DND-41 (cell line): Measurements from ENCODE around the gene DEPDC4.
"Not testable (repeated sequence)": the region's sequence is repeated elsewhere in the genome, so short reads cannot be mapped to it uniquely, and the experiment has no call there.

Source experiments
- ATAC-seq: fragments of 200-7000 bp; cut with Tn5 transposase; 3 replicates; pipeline ENCODE4 v1.9.1; 2021; ENCODE audit warnings: low read depth; ENCODE audit not compliant: insufficient read depth
- DNase-seq: peaks from one replicate; pipeline ENCODE4 v3.0.0-alpha.2; 2020
- H2AFZ ChIP-seq: 2 replicates; pipeline ENCODE4 v1.6.0; 2012; ENCODE audit warnings: low read depth, low read length
- H3K27ac ChIP-seq: 2 replicates; pipeline ENCODE4 v1.5.1; 2012; ENCODE audit warnings: low read length, inconsistent platforms
- H3K27me3 ChIP-seq: fragments of 200-600 bp; sonication (generic); 2 replicates; pipeline ENCODE4 v1.6.0; 2012; ENCODE audit warnings: low read length, mild to moderate bottlenecking, inconsistent platforms; ENCODE audit not compliant: insufficient read depth, poor library complexity
- H3K36me3 ChIP-seq: 2 replicates; pipeline ENCODE4 v1.5.1; 2012; ENCODE audit warnings: low read length, inconsistent platforms; ENCODE audit not compliant: insufficient read depth
- H3K4me1 ChIP-seq: 2 replicates; pipeline ENCODE4 v1.5.1; 2012; ENCODE audit warnings: mild to moderate bottlenecking, low read length; ENCODE audit not compliant: insufficient read depth
- H3K4me2 ChIP-seq: 2 replicates; pipeline ENCODE4 v1.6.0; 2012; ENCODE audit warnings: mild to moderate bottlenecking, moderate library complexity, low read length, inconsistent platforms; ENCODE audit not compliant: insufficient read depth
- H3K4me3 ChIP-seq, 2 experiments: fragments of 200-600 bp in 1 of 2; shearing (Covaris generic) in 1 of 2; 2 replicates each; pipeline ENCODE4 v1.5.1; 2012 to 2016; ENCODE audit warnings: inconsistent platforms in 2 of 2, low read length in 2 of 2, mild to moderate bottlenecking in 2 of 2, low read depth in 1 of 2, moderate library complexity in 1 of 2
- H3K79me2 ChIP-seq: 2 replicates; pipeline ENCODE4 v1.6.0; 2012; ENCODE audit warnings: low read length, inconsistent platforms; ENCODE audit not compliant: insufficient read depth
- H3K9ac ChIP-seq: 2 replicates; pipeline ENCODE4 v1.6.0; 2012; ENCODE audit warnings: low read depth, mild to moderate bottlenecking, inconsistent platforms, low read length, moderate library complexity
- H3K9me3 ChIP-seq: 2 replicates; pipeline ENCODE4 v1.5.1; 2012; ENCODE audit warnings: low read length, moderate library complexity, mild to moderate bottlenecking, inconsistent platforms; ENCODE audit not compliant: insufficient read depth, severe bottlenecking
- H4K20me1 ChIP-seq: 2 replicates; pipeline ENCODE4 v1.6.0; 2012; ENCODE audit warnings: low read length; ENCODE audit not compliant: insufficient read depth
- CTCF ChIP-seq: IDR thresholded peaks from 2 replicates; pipeline ENCODE4 v1.5.1; 2012; ENCODE audit warnings: borderline replicate concordance, low read length, moderate library complexity, mild to moderate bottlenecking; ENCODE audit not compliant: poor library complexity, severe bottlenecking; ENCODE audit errors: extremely low read depth
- EZH2 ChIP-seq: IDR thresholded peaks from 3 replicates; pipeline ENCODE4 v1.6.1; 2012; ENCODE audit warnings: borderline replicate concordance, low read depth, mild to moderate bottlenecking, moderate library complexity, low read length, inconsistent platforms; ENCODE audit not compliant: severe bottlenecking

DEPDC4 gene

GRCh38 chr12:100266835-100267602 is at the start of gene DEPDC4, which contains the start of gene SCYL2:
TSS of gene DEPDC4 (minus strand) at chr12:100267079. CDS start at chr12:100267076, 3 bp downstream.
TSS of gene SCYL2 (plus strand) at chr12:100267177. CDS start at chr12:100282971, 15,794 bp downstream.
- peak within 1 kb of the TSS; percentile 93 for H2AFZ ChIP-seq
- H3K9ac ChIP-seq = peak within 1 kb of the TSS; percentile 86
- ATAC-seq = peak; percentile 82
- peak; percentile 94 for DNase-seq
- peaks cover 32% of the 10 kb centered on the region for H3K4me1 ChIP-seq
- peak within 1 kb of the TSS; percentile 74 for H3K4me2 ChIP-seq
- H3K36me3 ChIP-seq = no peaks in the 10 kb centered on the region; the same call in 1 of the 2 replicates
- no peaks in the 10 kb centered on the region for H3K27me3 ChIP-seq
- peaks cover 5% of the 10 kb centered on the region; the same call in 1 of the 2 replicates for H4K20me1 ChIP-seq
- peak within 1 kb of the TSS; percentile 94 for H3K27ac ChIP-seq
- TF ChIP-seq EZH2 (no peak), CTCF (no peak)
- peak within 1 kb of the TSS; percentile 79 to 90 for H3K4me3 ChIP-seq
- H3K79me2 ChIP-seq = peaks cover 46% of the 10 kb centered on the region
- no peaks in the 10 kb centered on the region for H3K9me3 ChIP-seq

GRCh38 chr12:100311317-100311716 is 44.4 kb upstream of the DEPDC4 start:
- Histone ChIP-seq H3K36me3 (peaks cover 38% of the 10 kb centered on the region), H3K9me3 (no peaks in the 10 kb centered on the region), H3K27ac (no peak overlapping the region), H2AFZ (no peak overlapping the region), H3K9ac (no peak overlapping the region), H3K4me1 (no peaks in the 10 kb centered on the region), H3K79me2 (no peaks in the 10 kb centered on the region), H3K27me3 (no peaks in the 10 kb centered on the region), H3K4me2 (no peak overlapping the region), H4K20me1 (no peaks in the 10 kb centered on the region), H3K4me3 (no peak overlapping the region)
- no peak for ATAC-seq
- DNase-seq = no peak
- no peak for TF ChIP-seq CTCF
- TF ChIP-seq EZH2 = no peak

GRCh38 chr12:100308138-100308537 is 41.3 kb upstream of the DEPDC4 start:
- not testable (repeated sequence) for H3K27me3 ChIP-seq, ATAC-seq, H3K27ac ChIP-seq, H4K20me1 ChIP-seq, H3K4me2 ChIP-seq, H3K9me3 ChIP-seq, H3K79me2 ChIP-seq, H3K4me3 ChIP-seq, H2AFZ ChIP-seq, H3K4me1 ChIP-seq, DNase-seq, H3K9ac ChIP-seq
- H3K36me3 ChIP-seq = peaks cover 32% of the 10 kb centered on the region

GRCh38 chr12:100304334-100304733 is 37.5 kb upstream of the DEPDC4 start:
- not testable (repeated sequence) for DNase-seq, H3K4me2 ChIP-seq, H3K27me3 ChIP-seq, H3K9ac ChIP-seq, H3K4me1 ChIP-seq, H3K27ac ChIP-seq, H4K20me1 ChIP-seq, H3K79me2 ChIP-seq, H3K4me3 ChIP-seq, H3K9me3 ChIP-seq, ATAC-seq, H2AFZ ChIP-seq
- peaks cover 51% of the 10 kb centered on the region for H3K36me3 ChIP-seq
